ENCODE data around the gene NEU3.
A peak's percentile ranks its signal among the peaks of the same experiment; 100 is the strongest.

The NEU3 gene

DNA sequence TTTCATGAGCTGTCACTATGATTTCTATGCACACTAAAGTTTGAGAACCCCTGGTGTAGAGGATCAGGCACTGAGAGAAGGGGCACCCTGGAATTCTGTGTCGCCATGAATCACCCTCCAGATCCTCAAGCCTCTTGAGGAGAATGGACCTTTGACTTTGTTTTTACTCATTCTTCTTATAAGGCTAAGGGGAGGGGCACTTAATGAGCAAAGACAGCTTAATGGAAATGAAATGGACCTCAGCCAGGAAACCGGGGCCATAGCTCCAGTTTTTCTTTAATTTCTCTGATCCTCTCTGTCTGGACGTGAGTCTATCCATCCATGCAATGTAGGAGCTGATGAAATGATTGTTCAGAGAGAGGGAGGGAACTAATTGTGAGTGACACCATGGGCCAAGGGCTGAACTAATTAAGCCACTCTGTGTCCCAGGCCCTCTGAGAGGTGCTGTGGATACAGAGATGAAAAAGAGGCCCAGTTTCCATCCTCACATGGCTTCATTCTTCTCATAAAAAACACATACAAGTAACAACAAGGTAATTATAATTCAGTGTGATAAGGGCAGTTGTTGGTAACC lies 75.1 kb downstream of the NEU3 start:
- H3K27ac ChIP-seq = no peak overlapping the region
- DNase-seq = no peak
- H3K27me3 ChIP-seq (replicated peaks) = no peaks in the 10 kb centered on the region
- no peak overlapping the region for H3K4me3 ChIP-seq (ENCODE audit: low read depth, low read length)
- H3K36me3 ChIP-seq (replicated peaks) = no peaks in the 10 kb centered on the region
- TF ChIP-seq, protein P1, sequence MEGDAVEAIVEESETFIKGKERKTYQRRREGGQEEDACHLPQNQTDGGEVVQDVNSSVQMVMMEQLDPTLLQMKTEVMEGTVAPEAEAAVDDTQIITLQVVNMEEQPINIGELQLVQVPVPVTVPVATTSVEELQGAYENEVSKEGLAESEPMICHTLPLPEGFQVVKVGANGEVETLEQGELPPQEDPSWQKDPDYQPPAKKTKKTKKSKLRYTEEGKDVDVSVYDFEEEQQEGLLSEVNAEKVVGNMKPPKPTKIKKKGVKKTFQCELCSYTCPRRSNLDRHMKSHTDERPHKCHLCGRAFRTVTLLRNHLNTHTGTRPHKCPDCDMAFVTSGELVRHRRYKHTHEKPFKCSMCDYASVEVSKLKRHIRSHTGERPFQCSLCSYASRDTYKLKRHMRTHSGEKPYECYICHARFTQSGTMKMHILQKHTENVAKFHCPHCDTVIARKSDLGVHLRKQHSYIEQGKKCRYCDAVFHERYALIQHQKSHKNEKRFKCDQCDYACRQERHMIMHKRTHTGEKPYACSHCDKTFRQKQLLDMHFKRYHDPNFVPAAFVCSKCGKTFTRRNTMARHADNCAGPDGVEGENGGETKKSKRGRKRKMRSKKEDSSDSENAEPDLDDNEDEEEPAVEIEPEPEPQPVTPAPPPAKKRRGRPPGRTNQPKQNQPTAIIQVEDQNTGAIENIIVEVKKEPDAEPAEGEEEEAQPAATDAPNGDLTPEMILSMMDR (IDR thresholded peaks at IDR 0.05; ENCODE audit: low read depth, low read length, missing control alignments) = no peak
- in situ Hi-C loops (cut with HindIII; ENCODE audit: low pct_ligation_motif_present, low sequenced_read_pairs) = no loop called here

DNA sequence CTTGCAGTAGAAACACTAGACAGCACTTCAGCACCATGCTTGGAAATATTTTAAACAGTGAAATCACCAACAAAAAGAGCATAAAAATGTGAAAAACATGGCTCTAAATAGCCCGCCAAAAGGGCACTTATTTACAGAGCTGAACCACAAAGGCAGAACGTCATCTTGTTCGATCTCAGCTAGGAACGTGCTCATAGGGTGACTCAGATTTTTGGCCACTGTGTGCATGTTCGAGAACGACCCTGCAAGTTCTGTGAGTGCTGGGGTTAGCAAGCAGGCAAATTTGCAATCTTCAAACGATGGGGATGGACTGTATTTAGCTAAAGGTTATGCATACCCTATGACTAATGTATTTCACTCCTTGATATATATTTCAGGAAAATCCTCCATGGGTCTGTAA lies 77.3 kb downstream of the NEU3 start:
- TF ChIP-seq, protein P1 (IDR thresholded peaks at IDR 0.05; ENCODE audit: low read depth, low read length, missing control alignments) = no peak
- H3K36me3 ChIP-seq (replicated peaks) = no peaks in the 10 kb centered on the region
- H3K4me3 ChIP-seq (ENCODE audit: low read depth, low read length) = no peak overlapping the region
- in situ Hi-C loops (cut with HindIII; ENCODE audit: low pct_ligation_motif_present, low sequenced_read_pairs) = no loop called here
- no peak overlapping the region for H3K27ac ChIP-seq
- peaks cover 3% of the 10 kb centered on the region for H3K27me3 ChIP-seq (replicated peaks)
- peak; percentile 9 for DNase-seq

Data from brain microvascular endothelial cell (primary cell).